Left kidney (tissue), 2 donors: Measurements from ENCODE around the gene SLC35C1. TPM values are rescaled to one million over a fixed set of nuclear protein-coding genes. Genes with fewer than 3 reads are reported as not detected.
"Not testable (repeated sequence)": the region's sequence is repeated elsewhere in the genome, so short reads cannot be mapped to it uniquely, and the experiment has no call there.

ENCODE experiments used
- DNase-seq: peaks from one replicate; pipeline ENCODE4 v3.0.0-alpha.2; 2013
- polyA plus RNA-seq: library from polyadenylated mRNA; unstranded; fragments of 120-200 nt; gene quantifications from one replicate; pipeline ENCODE4 v1.2.1, GENCODE V29; 2013; ENCODE audit not compliant: insufficient read length

The SLC35C1 gene
- polyA plus RNA-seq, 1 donor = 6.4 TPM

GRCh38 chr11:45809456-45810395 is 4.8 kb downstream of the SLC35C1 start:
- no peak for DNase-seq

- DNase-seq = no peak
Measured at GRCh38 chr11:45810431-45811108, 5.6 kb downstream of the SLC35C1 start.

- DNase-seq = no peak
Measured at GRCh38 chr11:45811109-45811435, 6.1 kb downstream of the SLC35C1 start.

- DNase-seq = no peak
Measured at GRCh38 chr11:45811571-45812290, 6.8 kb downstream of the SLC35C1 start.

GRCh38 chr11:45812581-45813548 is 7.9 kb downstream of the SLC35C1 start:
- DNase-seq = no peak

GRCh38 chr11:45815747-45816146 is 10.8 kb downstream of the SLC35C1 start:
- no peak for DNase-seq

- DNase-seq = no peak
Measured at GRCh38 chr11:45816614-45817013, 11.7 kb downstream of the SLC35C1 start.

- DNase-seq = no peak
Measured at GRCh38 chr11:45817191-45817590, 12.2 kb downstream of the SLC35C1 start.

GRCh38 chr11:45818961-45819605 is 14.1 kb downstream of the SLC35C1 start:
- no peak for DNase-seq

- DNase-seq = no peak
Measured at GRCh38 chr11:45820211-45820857, 15.4 kb downstream of the SLC35C1 start.

GRCh38 chr11:45826492-45826891 is 21.5 kb downstream of the SLC35C1 start:
- not testable (repeated sequence) for DNase-seq

GRCh38 chr11:45827123-45827522 is 22.2 kb downstream of the SLC35C1 start:
- DNase-seq = no peak

GRCh38 chr11:45828996-45829395 is 24.0 kb downstream of the SLC35C1 start:
- no peak for DNase-seq

GRCh38 chr11:45830596-45830995 is 25.6 kb downstream of the SLC35C1 start:
- no peak for DNase-seq

GRCh38 chr11:45832811-45833441 is 28.0 kb downstream of the SLC35C1 start:
- no peak for DNase-seq

GRCh38 chr11:45833761-45834160 is 28.8 kb downstream of the SLC35C1 start:
- DNase-seq = no peak

GRCh38 chr11:45834298-45834756 is 29.4 kb downstream of the SLC35C1 start:
- DNase-seq = no peak

GRCh38 chr11:45839204-45839603 is 34.3 kb downstream of the SLC35C1 start:
- no peak for DNase-seq

GRCh38 chr11:45840251-45840650 is 35.3 kb downstream of the SLC35C1 start:
- DNase-seq = not testable (repeated sequence)
